Thyroid gland (tissue), 4 donors: Measurements from ENCODE around the gene BTBD16.

Source experiments
- POLR2A ChIP-seq, 2 donors: fragments of 450-650 bp; IDR thresholded peaks; one replicate each; pipeline ENCODE4 v1.6.1; 2017; ENCODE audit warnings: antibody characterized with exemption in 2 of 2, mild to moderate bottlenecking in 2 of 2, moderate library complexity in 1 of 2
- TF ChIP-seq, protein P1 (sequence below), 6 experiments: fragments of 200-600 bp in 3 of 6; fragments of 450-650 bp in 3 of 6; sonication (generic) in 3 of 6; IDR thresholded peaks; one replicate each; pipeline ENCODE4 v1.5.1; 2016 to 2019; ENCODE audit warnings: antibody characterized with exemption in 6 of 6, mild to moderate bottlenecking in 2 of 6, inconsistent platforms in 1 of 6, moderate library complexity in 1 of 6

DNA sequence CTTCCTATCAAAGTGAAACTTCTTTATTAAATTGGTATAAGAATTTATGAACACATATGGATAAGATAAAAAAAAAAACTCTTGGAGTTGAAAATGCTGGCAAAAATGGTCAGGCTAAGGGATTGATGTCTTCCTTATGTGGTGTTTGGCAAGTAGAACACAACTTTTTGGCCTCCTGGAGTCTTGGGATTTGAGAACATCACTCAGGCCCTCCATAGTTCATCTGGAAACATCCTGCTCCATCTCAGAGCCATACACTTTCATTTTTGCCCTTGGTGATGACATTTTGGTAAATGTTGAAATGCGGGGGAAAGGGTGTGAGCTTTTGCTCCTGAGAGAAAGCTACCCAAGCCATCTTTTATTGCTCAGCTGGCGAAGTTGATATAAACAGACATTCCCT is 27.5 kb upstream of the BTBD16 start:
- TF ChIP-seq, protein P1, sequence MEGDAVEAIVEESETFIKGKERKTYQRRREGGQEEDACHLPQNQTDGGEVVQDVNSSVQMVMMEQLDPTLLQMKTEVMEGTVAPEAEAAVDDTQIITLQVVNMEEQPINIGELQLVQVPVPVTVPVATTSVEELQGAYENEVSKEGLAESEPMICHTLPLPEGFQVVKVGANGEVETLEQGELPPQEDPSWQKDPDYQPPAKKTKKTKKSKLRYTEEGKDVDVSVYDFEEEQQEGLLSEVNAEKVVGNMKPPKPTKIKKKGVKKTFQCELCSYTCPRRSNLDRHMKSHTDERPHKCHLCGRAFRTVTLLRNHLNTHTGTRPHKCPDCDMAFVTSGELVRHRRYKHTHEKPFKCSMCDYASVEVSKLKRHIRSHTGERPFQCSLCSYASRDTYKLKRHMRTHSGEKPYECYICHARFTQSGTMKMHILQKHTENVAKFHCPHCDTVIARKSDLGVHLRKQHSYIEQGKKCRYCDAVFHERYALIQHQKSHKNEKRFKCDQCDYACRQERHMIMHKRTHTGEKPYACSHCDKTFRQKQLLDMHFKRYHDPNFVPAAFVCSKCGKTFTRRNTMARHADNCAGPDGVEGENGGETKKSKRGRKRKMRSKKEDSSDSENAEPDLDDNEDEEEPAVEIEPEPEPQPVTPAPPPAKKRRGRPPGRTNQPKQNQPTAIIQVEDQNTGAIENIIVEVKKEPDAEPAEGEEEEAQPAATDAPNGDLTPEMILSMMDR (IDR thresholded peaks at IDR 0.05), result no peak
- TF ChIP-seq POLR2A (IDR thresholded peaks at IDR 0.05), result no peak
